Measurements from ENCODE around the gene MARCHF11.

The MARCHF11 gene

DNA sequence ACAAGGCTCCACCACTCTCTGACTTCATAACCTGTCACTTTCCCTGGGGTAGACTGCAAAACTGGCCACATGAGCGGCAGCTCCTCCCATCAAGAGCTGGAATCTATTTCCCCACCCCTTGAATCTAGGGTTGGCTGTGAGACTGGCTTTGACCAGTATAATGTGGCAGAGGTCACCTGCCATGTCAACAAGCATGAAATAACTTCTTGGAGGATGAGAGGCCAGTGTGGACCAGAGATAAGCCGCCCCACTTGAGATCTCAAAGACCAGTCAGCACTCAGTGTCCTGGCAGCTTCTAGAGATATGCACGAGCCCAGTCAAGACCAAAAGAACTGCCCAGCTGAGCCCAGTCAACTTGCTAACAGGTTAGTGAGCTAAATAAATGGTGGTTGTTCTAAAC, 59.0 kb downstream of the MARCHF11 start:
- DNase-seq: no peak
- no peak overlapping the region for H3K27ac ChIP-seq (ENCODE audit: low read length)
- TF ChIP-seq EZH2 (optimal IDR thresholded peaks at IDR 0.05; ENCODE audit: low read depth, low read length): no peak
- no peak for TF ChIP-seq EZH2phosphoT487 (IDR thresholded peaks at IDR 0.05; ENCODE audit: low read length)
- TF ChIP-seq, protein P1, sequence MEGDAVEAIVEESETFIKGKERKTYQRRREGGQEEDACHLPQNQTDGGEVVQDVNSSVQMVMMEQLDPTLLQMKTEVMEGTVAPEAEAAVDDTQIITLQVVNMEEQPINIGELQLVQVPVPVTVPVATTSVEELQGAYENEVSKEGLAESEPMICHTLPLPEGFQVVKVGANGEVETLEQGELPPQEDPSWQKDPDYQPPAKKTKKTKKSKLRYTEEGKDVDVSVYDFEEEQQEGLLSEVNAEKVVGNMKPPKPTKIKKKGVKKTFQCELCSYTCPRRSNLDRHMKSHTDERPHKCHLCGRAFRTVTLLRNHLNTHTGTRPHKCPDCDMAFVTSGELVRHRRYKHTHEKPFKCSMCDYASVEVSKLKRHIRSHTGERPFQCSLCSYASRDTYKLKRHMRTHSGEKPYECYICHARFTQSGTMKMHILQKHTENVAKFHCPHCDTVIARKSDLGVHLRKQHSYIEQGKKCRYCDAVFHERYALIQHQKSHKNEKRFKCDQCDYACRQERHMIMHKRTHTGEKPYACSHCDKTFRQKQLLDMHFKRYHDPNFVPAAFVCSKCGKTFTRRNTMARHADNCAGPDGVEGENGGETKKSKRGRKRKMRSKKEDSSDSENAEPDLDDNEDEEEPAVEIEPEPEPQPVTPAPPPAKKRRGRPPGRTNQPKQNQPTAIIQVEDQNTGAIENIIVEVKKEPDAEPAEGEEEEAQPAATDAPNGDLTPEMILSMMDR (IDR thresholded peaks at IDR 0.05; ENCODE audit: low read length): no peak
- H4K20me1 ChIP-seq (ENCODE audit: insufficient read depth, low read length): no peaks in the 10 kb centered on the region
- H3K9me2 ChIP-seq (replicated peaks; ENCODE audit: insufficient read depth, low read length): no peaks in the 10 kb centered on the region
- H3K4me2 ChIP-seq (ENCODE audit: low read depth, low read length): no peak overlapping the region
- H3K36me3 ChIP-seq (replicated peaks; ENCODE audit: insufficient read depth, low read length): no peaks in the 10 kb centered on the region
- no peaks in the 10 kb centered on the region for H3K9me3 ChIP-seq (replicated peaks; ENCODE audit: insufficient read depth, low read length)
- no peak overlapping the region for H3K4me3 ChIP-seq (ENCODE audit: low read length)
- H3K9ac ChIP-seq (ENCODE audit: low read length): no peak overlapping the region
- H3K79me2 ChIP-seq (ENCODE audit: low read length): no peaks in the 10 kb centered on the region
- no peaks in the 10 kb centered on the region for H3F3A ChIP-seq (ENCODE audit: insufficient read depth, low read length)
- no peaks in the 10 kb centered on the region for H3K27me3 ChIP-seq (replicated peaks; ENCODE audit: insufficient read depth, low read length)
- H2AFZ ChIP-seq (ENCODE audit: low read length): no peak overlapping the region
- H3K4me1 ChIP-seq (ENCODE audit: low read length): peaks cover 15% of the 10 kb centered on the region

DNA sequence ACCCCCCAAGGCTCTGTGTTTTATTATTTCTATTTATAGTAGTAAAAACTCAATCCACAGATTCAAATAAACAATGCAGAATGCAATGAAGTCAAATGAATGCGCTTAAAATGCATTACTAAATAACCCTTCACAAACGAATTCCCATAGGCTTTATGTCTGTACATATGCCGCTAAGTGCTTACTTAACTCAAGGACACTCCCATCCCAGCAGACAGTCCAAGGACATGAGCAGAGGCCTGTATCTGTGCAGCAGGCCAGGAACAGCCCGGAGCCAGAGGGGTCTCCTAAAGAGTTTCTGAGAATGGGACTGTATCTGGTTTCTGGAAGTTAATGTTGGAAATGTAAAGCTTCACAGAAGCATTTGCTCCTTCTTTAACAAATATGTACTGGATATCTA, 59.8 kb downstream of the MARCHF11 start:
- H3K4me3 ChIP-seq (ENCODE audit: low read length): no peak overlapping the region
- no peaks in the 10 kb centered on the region for H3K9me3 ChIP-seq (replicated peaks; ENCODE audit: insufficient read depth, low read length)
- H3K36me3 ChIP-seq (replicated peaks; ENCODE audit: insufficient read depth, low read length): no peaks in the 10 kb centered on the region
- no peaks in the 10 kb centered on the region for H3F3A ChIP-seq (ENCODE audit: insufficient read depth, low read length)
- DNase-seq: no peak
- H3K27me3 ChIP-seq (replicated peaks; ENCODE audit: insufficient read depth, low read length): no peaks in the 10 kb centered on the region
- no peaks in the 10 kb centered on the region for H3K79me2 ChIP-seq (ENCODE audit: low read length)
- no peaks in the 10 kb centered on the region for H3K9me2 ChIP-seq (replicated peaks; ENCODE audit: insufficient read depth, low read length)
- H3K4me1 ChIP-seq (ENCODE audit: low read length): peaks cover 15% of the 10 kb centered on the region
- H4K20me1 ChIP-seq (ENCODE audit: insufficient read depth, low read length): no peaks in the 10 kb centered on the region
- H3K9ac ChIP-seq (ENCODE audit: low read length): no peak overlapping the region
- H3K27ac ChIP-seq (ENCODE audit: low read length): no peak overlapping the region
- no peak overlapping the region for H3K4me2 ChIP-seq (ENCODE audit: low read depth, low read length)
- no peak overlapping the region for H2AFZ ChIP-seq (ENCODE audit: low read length)
- TF ChIP-seq, protein P1 (IDR thresholded peaks at IDR 0.05; ENCODE audit: low read length): no peak
- no peak for TF ChIP-seq EZH2 (optimal IDR thresholded peaks at IDR 0.05; ENCODE audit: low read depth, low read length)
- TF ChIP-seq EZH2phosphoT487 (IDR thresholded peaks at IDR 0.05; ENCODE audit: low read length): no peak

DNA sequence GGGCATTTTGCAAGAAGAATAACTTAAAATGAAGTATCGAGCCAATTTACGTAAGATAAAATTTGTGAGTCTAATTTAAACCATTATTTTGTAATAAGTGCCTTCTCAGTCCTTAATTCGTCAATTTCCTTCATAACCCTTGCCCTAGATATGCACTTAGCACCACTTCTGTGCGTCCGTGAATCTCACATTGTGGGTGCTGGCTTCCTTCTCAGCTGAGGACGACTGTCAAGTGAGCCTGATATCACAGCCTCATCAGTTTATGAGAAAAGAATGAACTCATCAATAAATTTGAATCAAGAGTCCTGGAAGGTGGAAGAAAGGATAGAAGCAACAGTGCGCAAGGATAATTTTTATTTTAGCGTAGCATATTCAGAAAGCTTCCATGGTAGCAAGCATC, 64.5 kb downstream of the MARCHF11 start:
- Histone ChIP-seq H2AFZ (ENCODE audit: low read length) (no peak overlapping the region), H3K36me3 (replicated peaks; ENCODE audit: insufficient read depth, low read length) (no peaks in the 10 kb centered on the region), H3K4me1 (ENCODE audit: low read length) (peaks cover 15% of the 10 kb centered on the region), H4K20me1 (ENCODE audit: insufficient read depth, low read length) (no peaks in the 10 kb centered on the region), H3F3A (ENCODE audit: insufficient read depth, low read length) (no peaks in the 10 kb centered on the region), H3K4me3 (ENCODE audit: low read length) (no peak overlapping the region), H3K9me3 (replicated peaks; ENCODE audit: insufficient read depth, low read length) (no peaks in the 10 kb centered on the region), H3K9me2 (replicated peaks; ENCODE audit: insufficient read depth, low read length) (no peaks in the 10 kb centered on the region), H3K27ac (ENCODE audit: low read length) (no peak overlapping the region), H3K27me3 (replicated peaks; ENCODE audit: insufficient read depth, low read length) (no peaks in the 10 kb centered on the region), H3K79me2 (ENCODE audit: low read length) (no peaks in the 10 kb centered on the region), H3K4me2 (ENCODE audit: low read depth, low read length) (no peak overlapping the region), H3K9ac (ENCODE audit: low read length) (no peak overlapping the region)
- TF ChIP-seq EZH2phosphoT487 (IDR thresholded peaks at IDR 0.05; ENCODE audit: low read length): no peak
- TF ChIP-seq, protein P1 (IDR thresholded peaks at IDR 0.05; ENCODE audit: low read length): no peak
- no peak for DNase-seq

All from MM.1S (cell line).